K562 (cell line): Measurements from ENCODE around the gene RAE1. TPM values are rescaled to one million over a fixed set of nuclear protein-coding genes. Genes with fewer than 3 reads are reported as not detected.

Source experiments
- ATF2 ChIP-seq: sonication (generic); formaldehyde crosslinking; IDR thresholded peaks from 2 replicates; pipeline ENCODE4 v1.8.1; 2022; ENCODE audit warnings: missing genetic modification reagents
- BACH1 ChIP-seq: fragments of 200-800 bp; sonication (Bioruptor generic); IDR thresholded peaks from 2 replicates; pipeline ENCODE4 v1.6.1; 2016; ENCODE audit warnings: missing genetic modification characterization, missing compliant biosample characterization
- BCL6 ChIP-seq: fragments of 250-450 bp; sonication (Bioruptor Pico); IDR thresholded peaks from 2 replicates; pipeline ENCODE4 v1.4.0; 2020
- CBFB ChIP-seq: sonication (generic); formaldehyde crosslinking; IDR thresholded peaks from 2 replicates; pipeline ENCODE4 v1.4.0; 2020; ENCODE audit warnings: mild to moderate bottlenecking, missing genetic modification reagents
- CHD2 ChIP-seq: IDR thresholded peaks from 2 replicates; pipeline ENCODE4 v1.6.1; 2011; ENCODE audit warnings: low read depth, low read length
- DDX20 ChIP-seq: fragments of 450-650 bp; IDR thresholded peaks from 2 replicates; pipeline ENCODE4 v1.6.1; 2016; ENCODE audit warnings: missing genetic modification characterization, low read depth, mild to moderate bottlenecking, missing compliant biosample characterization, moderate library complexity
- GATA2 ChIP-seq: sonication (generic); formaldehyde crosslinking; IDR thresholded peaks from 2 replicates; pipeline ENCODE4 v1.4.0; 2020; ENCODE audit warnings: mild to moderate bottlenecking, missing genetic modification reagents
- KLF10 ChIP-seq: fragments of 250-450 bp; sonication (Bioruptor Pico); IDR thresholded peaks from 2 replicates; pipeline ENCODE4 v1.6.1; 2021; ENCODE audit warnings: matching md5 sums
- NELFE ChIP-seq: IDR thresholded peaks from 2 replicates; pipeline ENCODE4 v1.6.1; 2011; ENCODE audit warnings: mild to moderate bottlenecking; ENCODE audit not compliant: insufficient read depth, insufficient read length
- POLR3A ChIP-seq: IDR thresholded peaks from 2 replicates; pipeline ENCODE4 v1.6.1; 2011; ENCODE audit warnings: borderline replicate concordance, mild to moderate bottlenecking, moderate library complexity; ENCODE audit not compliant: insufficient read length, insufficient read depth; ENCODE audit errors: extremely low read depth
- RCOR1 ChIP-seq, 2 experiments: IDR thresholded peaks; 2 replicates each; pipeline ENCODE4 v1.6.1; 2012; ENCODE audit warnings: low read depth in 2 of 2, low read length in 2 of 2, borderline replicate concordance in 1 of 2, improper control_type of control experiment in 1 of 2
- SMARCA4 ChIP-seq: fragments of 450-650 bp; IDR thresholded peaks from 2 replicates; pipeline ENCODE4 v1.6.1; 2016
- SMARCB1 ChIP-seq: IDR thresholded peaks from 2 replicates; pipeline ENCODE4 v1.6.1; 2011; ENCODE audit warnings: improper control_type of control experiment, low read depth; ENCODE audit not compliant: insufficient read length
- TAF9B ChIP-seq: fragments of 450-650 bp; IDR thresholded peaks from 2 replicates; pipeline ENCODE4 v1.6.1; 2018; ENCODE audit warnings: mild to moderate bottlenecking; ENCODE audit not compliant: partially characterized antibody
- TGIF2 ChIP-seq: sonication (generic); formaldehyde crosslinking; IDR thresholded peaks from 2 replicates; pipeline ENCODE4 v1.8.1; 2022; ENCODE audit warnings: mild to moderate bottlenecking, missing genetic modification reagents, moderate library complexity
- YBX1 ChIP-seq: fragments of 450-650 bp; IDR thresholded peaks from 2 replicates; pipeline ENCODE4 v1.7.1; 2016; ENCODE audit warnings: mild to moderate bottlenecking
- ZBTB43 ChIP-seq: sonication (generic); formaldehyde crosslinking; IDR thresholded peaks from 2 replicates; pipeline ENCODE4 v1.8.0; 2023; ENCODE audit warnings: mild to moderate bottlenecking, missing genetic modification reagents
- ZNF12 ChIP-seq: sonication (generic); formaldehyde crosslinking; IDR thresholded peaks from 2 replicates; pipeline ENCODE4 v1.4.0; 2020; ENCODE audit warnings: mild to moderate bottlenecking, missing genetic modification reagents
- ZNF134 ChIP-seq: fragments of 250-450 bp; sonication (Bioruptor Pico); conservative IDR thresholded peaks from 2 replicates; pipeline ENCODE4 v1.4.0; 2020
- ZNF212 ChIP-seq: fragments of 450-650 bp; formaldehyde crosslinking; IDR thresholded peaks from 2 replicates; pipeline ENCODE4 v1.4.0; 2020; ENCODE audit warnings: mild to moderate bottlenecking
- ZNF239 ChIP-seq: fragments of 250-450 bp; sonication (Bioruptor Pico); IDR thresholded peaks from 2 replicates; pipeline ENCODE4 v1.4.0; 2020; ENCODE audit warnings: mild to moderate bottlenecking
- ZNF274 ChIP-seq: IDR thresholded peaks from 2 replicates; pipeline ENCODE4 v1.6.1; 2011; ENCODE audit warnings: low read depth, mild to moderate bottlenecking, low read length, moderate library complexity, borderline replicate concordance
- ZNF277 ChIP-seq: fragments of 250-450 bp; sonication (Bioruptor Pico); IDR thresholded peaks from 2 replicates; pipeline ENCODE4 v1.8.0; 2022; ENCODE audit warnings: inconsistent platforms, mild to moderate bottlenecking, moderate library complexity, borderline replicate concordance
- ZNF408 ChIP-seq: fragments of 250-450 bp; sonication (Bioruptor Pico); IDR thresholded peaks from 2 replicates; pipeline ENCODE4 v1.4.0; 2020; ENCODE audit warnings: low read depth, mild to moderate bottlenecking, moderate library complexity
- ZNF695 ChIP-seq: fragments of 450-650 bp; formaldehyde crosslinking; IDR thresholded peaks from 2 replicates; pipeline ENCODE4 v1.4.0; 2020; ENCODE audit warnings: mild to moderate bottlenecking, moderate library complexity
- ZNF780A ChIP-seq: fragments of 250-450 bp; sonication (Bioruptor Pico); IDR thresholded peaks from 2 replicates; pipeline ENCODE4 v1.5.0; 2021; ENCODE audit warnings: mild to moderate bottlenecking
- ZNF785 ChIP-seq: fragments of 250-450 bp; sonication (Bioruptor Pico); IDR thresholded peaks from 2 replicates; pipeline ENCODE4 v1.4.0; 2020; ENCODE audit warnings: mild to moderate bottlenecking
- polyA plus RNA-seq, 8 experiments: library from polyadenylated mRNA; depleted of rRNA in 4 of 8; stranded (reverse) in 5 of 8; unstranded in 3 of 8; fragments of >200 nt; fragmentation: Nextera tagmentation in 2 of 8; fragmentation: Illumina TruSeq in 1 of 8; extraction: Ambion mirVana in 2 of 8; extraction: Trizol in 1 of 8; gene quantifications; 2 replicates each; pipeline versions ENCODE4 v1.2.1 to v1.2.3, GENCODE V29; 2011 to 2014; ENCODE audit warnings: inconsistent platforms in 1 of 8, missing spikeins in 1 of 8
- total RNA-seq, 7 experiments: library from RNA; depleted of rRNA in 6 of 7; stranded (reverse); fragments of >200 nt in 6 of 7; fragmentation: Illumina TruSeq in 2 of 7; extraction: Trizol in 2 of 7; gene quantifications; 2 replicates each; pipeline versions ENCODE4 v1.2.1 to v1.2.3, GENCODE V29; 2011 to 2021; ENCODE audit warnings: low replicate concordance in 1 of 7

The RAE1 gene
- total and polyA plus RNA-seq, 9 of the 15 experiments (the other 6 are each of a cell fraction or from before 2014, with no cell fraction given), result 33.7 to 248 (median 77.7) TPM

GRCh38 chr20:57409672-57410397 is 58.8 kb downstream of the RAE1 start (continued):
- no peak for TF ChIP-seq ZNF785 (CRISPR knock-in tag)
- no peak for TF ChIP-seq ATF2 (CRISPR knock-in tag)
- peak; percentile 95 for TF ChIP-seq SMARCA4
- TF ChIP-seq ZNF408 (CRISPR knock-in tag), result no peak
- no peak for TF ChIP-seq ZNF277
- TF ChIP-seq TAF9B, result no peak
- TF ChIP-seq NELFE, result no peak
- no peak for TF ChIP-seq ZBTB43 (CRISPR knock-in tag)
- TF ChIP-seq ZNF12 (CRISPR knock-in tag), result no peak
- TF ChIP-seq KLF10 (CRISPR knock-in tag), result no peak
- TF ChIP-seq BACH1 (tag), result 0 out of 2 replicates have a peak, but pooled peaks have one; percentile 37
- TF ChIP-seq ZNF212 (CRISPR knock-in tag), result no peak
- TF ChIP-seq DDX20 (tag), result no peak
- peak; percentile 41; the same call in 1 of the 2 replicates for TF ChIP-seq CHD2
- no peak for TF ChIP-seq ZNF695 (CRISPR knock-in tag)
- no peak for TF ChIP-seq TGIF2 (CRISPR knock-in tag)
- TF ChIP-seq YBX1, result no peak
- no peak for TF ChIP-seq ZNF134 (CRISPR knock-in tag)
- peak; percentile 95 for TF ChIP-seq GATA2 (CRISPR knock-in tag)
- no peak for TF ChIP-seq ZNF274
- TF ChIP-seq ZNF239 (CRISPR knock-in tag), result no peak
- no peak for TF ChIP-seq CBFB (CRISPR knock-in tag)
- no peak for TF ChIP-seq BCL6 (CRISPR knock-in tag)
- no peak for TF ChIP-seq SMARCB1
- peak in 1 of 2 experiments; percentile 82; a peak in 3 of 4 replicates for TF ChIP-seq RCOR1 (IDR thresholded peaks at IDR 0.05; ENCODE audit: borderline replicate concordance in 1 of 2, low read depth in 2 of 2, low read length in 2 of 2)
- no peak for TF ChIP-seq POLR3A
- no peak for TF ChIP-seq ZNF780A (CRISPR knock-in tag)
